ENCODE results near the gene CAMTA1. TPM values are rescaled to one million over a fixed set of nuclear protein-coding genes. Genes with fewer than 3 reads are reported as not detected.

The CAMTA1 gene
- total RNA-seq, 1 donor from 2014 or later = 268 TPM

DNA sequence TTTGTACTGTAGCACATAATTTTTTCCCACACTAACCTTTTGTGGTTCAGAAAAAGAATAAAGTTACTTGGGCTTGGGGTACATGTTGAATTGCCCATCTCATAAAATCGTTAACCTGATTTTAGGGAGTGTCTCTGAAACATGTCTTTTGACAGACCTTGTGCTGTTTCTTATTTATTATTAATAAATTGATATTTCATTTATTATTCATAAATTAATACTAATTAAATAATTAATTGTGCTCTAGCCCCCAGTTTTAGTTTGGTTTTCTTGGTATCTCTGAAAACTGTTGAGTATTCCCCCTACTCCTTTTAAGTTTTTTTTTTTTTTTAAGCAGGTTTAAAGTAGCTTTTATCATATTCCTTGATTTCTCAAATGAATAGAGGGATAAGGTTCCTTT is 27.9 kb downstream of the CAMTA1 start:
- Histone ChIP-seq H3K27ac (no peak overlapping the region), H3K4me2 (no peak overlapping the region), H3K79me2 (ENCODE audit: low read depth) (peaks cover 98% of the 10 kb centered on the region), H4K20me1 (ENCODE audit: low read depth) (peaks cover 88% of the 10 kb centered on the region), H3K4me3 (no peak overlapping the region), H3K36me3 (no peaks in the 10 kb centered on the region), H3K9me3 (ENCODE audit: low read depth) (no peaks in the 10 kb centered on the region), H3K27me3 (no peaks in the 10 kb centered on the region), H2AFZ (replicated peaks) (no peak overlapping the region), H3K9ac (no peak overlapping the region), H3F3A (ENCODE audit: low read depth) (no peaks in the 10 kb centered on the region), H3K4me1 (no peaks in the 10 kb centered on the region)
- no peak for DNase-seq (ENCODE audit: low spot score)
- Mint-ChIP-seq H3K36me3 (peaks cover 2% of the 10 kb centered on the region), H3K4me3 (no peak overlapping the region), H3K9me3 (no peaks in the 10 kb centered on the region), H3K27me3 (ENCODE audit: insufficient read depth, low read depth) (no peaks in the 10 kb centered on the region), H3K4me1 (no peaks in the 10 kb centered on the region), H3K27ac (no peak overlapping the region)
- no peak for TF ChIP-seq EZH2phosphoT487 (IDR thresholded peaks at IDR 0.05)
- no peak for TF ChIP-seq EZH2 (IDR thresholded peaks at IDR 0.05)
- no peak for TF ChIP-seq CTCF (IDR thresholded peaks at IDR 0.05)

GRCh38 chr1:6815726-6816125 is 30.5 kb downstream of the CAMTA1 start:
- Histone ChIP-seq H3K27ac (no peak overlapping the region), H3K4me3 (no peak overlapping the region), H3K4me1 (no peaks in the 10 kb centered on the region), H3K9ac (no peak overlapping the region), H3F3A (ENCODE audit: low read depth) (no peaks in the 10 kb centered on the region), H3K27me3 (no peaks in the 10 kb centered on the region), H3K36me3 (no peaks in the 10 kb centered on the region), H3K79me2 (ENCODE audit: low read depth) (peaks cover 100% of the 10 kb centered on the region), H3K4me2 (no peak overlapping the region), H2AFZ (replicated peaks) (no peak overlapping the region), H4K20me1 (ENCODE audit: low read depth) (peaks cover 91% of the 10 kb centered on the region), H3K9me3 (ENCODE audit: low read depth) (no peaks in the 10 kb centered on the region)
- DNase-seq (ENCODE audit: low spot score) = no peak
- Mint-ChIP-seq H3K27ac (no peak overlapping the region), H3K4me3 (no peak overlapping the region), H3K27me3 (ENCODE audit: insufficient read depth, low read depth) (no peaks in the 10 kb centered on the region), H3K4me1 (no peaks in the 10 kb centered on the region), H3K9me3 (no peaks in the 10 kb centered on the region), H3K36me3 (peaks cover under 1% of the 10 kb centered on the region)
- no peak for TF ChIP-seq EZH2 (IDR thresholded peaks at IDR 0.05)
- TF ChIP-seq CTCF (IDR thresholded peaks at IDR 0.05) = no peak
- no peak for TF ChIP-seq EZH2phosphoT487 (IDR thresholded peaks at IDR 0.05)

DNA sequence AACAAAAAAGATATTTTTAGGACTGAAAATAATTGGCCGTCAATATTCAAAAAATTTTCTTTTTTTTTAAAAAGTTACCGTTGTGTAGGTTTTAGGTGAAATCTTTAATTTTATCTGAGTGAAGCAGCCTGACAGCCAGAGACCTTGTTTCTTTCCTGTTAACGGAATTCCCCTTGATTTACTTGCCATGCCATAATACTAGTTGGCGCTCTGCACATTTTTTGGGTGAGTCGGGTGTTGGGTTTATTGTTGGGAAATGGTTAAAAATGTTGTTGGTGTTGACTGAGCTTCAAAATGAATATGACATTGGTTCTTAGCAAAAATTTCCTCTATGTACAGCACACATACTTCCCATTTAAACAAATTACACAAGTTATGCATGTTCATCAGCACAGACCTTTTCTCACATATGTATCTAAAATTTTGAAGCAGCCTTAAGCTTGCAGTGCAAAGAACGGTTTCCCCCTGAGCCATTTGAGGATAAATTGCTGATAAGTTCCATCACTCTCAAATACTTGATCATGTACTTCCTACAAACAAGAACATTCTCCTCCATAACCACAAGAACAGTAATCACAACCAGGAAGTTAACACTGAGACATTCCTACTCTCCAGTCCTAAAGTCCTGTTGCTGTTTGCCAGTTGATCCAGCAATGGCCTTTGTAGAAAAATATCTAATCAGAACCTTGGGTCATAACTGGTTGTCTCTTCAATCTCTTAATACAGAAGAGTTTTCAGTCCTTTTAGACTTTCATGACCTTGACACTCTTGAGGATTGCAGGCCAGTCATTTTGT is 34.2 kb downstream of the CAMTA1 start:
- Histone ChIP-seq H3K9ac (no peak overlapping the region), H3K4me3 (no peak overlapping the region), H3K9me3 (ENCODE audit: low read depth) (no peaks in the 10 kb centered on the region), H3F3A (ENCODE audit: low read depth) (no peaks in the 10 kb centered on the region), H3K36me3 (peaks cover 11% of the 10 kb centered on the region), H3K27me3 (no peaks in the 10 kb centered on the region), H3K4me2 (no peak overlapping the region), H2AFZ (replicated peaks) (no peak overlapping the region), H3K27ac (no peak overlapping the region), H3K4me1 (no peaks in the 10 kb centered on the region), H3K79me2 (ENCODE audit: low read depth) (peaks cover 99% of the 10 kb centered on the region), H4K20me1 (ENCODE audit: low read depth) (peaks cover 86% of the 10 kb centered on the region)
- Mint-ChIP-seq H3K9me3 (no peaks in the 10 kb centered on the region), H3K4me1 (peaks cover 2% of the 10 kb centered on the region), H3K27ac (no peak overlapping the region), H3K27me3 (ENCODE audit: insufficient read depth, low read depth) (no peaks in the 10 kb centered on the region), H3K36me3 (no peaks in the 10 kb centered on the region), H3K4me3 (no peak overlapping the region)
- no peak for DNase-seq (ENCODE audit: low spot score)
- no peak for TF ChIP-seq EZH2 (IDR thresholded peaks at IDR 0.05)
- no peak for TF ChIP-seq CTCF (IDR thresholded peaks at IDR 0.05)
- TF ChIP-seq EZH2phosphoT487 (IDR thresholded peaks at IDR 0.05) = no peak

All from neural progenitor cell (in vitro differentiated cells).